H9 (cell line): ENCODE results near the gene GSTO1. TPM values are rescaled to one million over a fixed set of nuclear protein-coding genes. Genes with fewer than 3 reads are reported as not detected.

Source experiments
- DNase-seq: peaks from one replicate; pipeline ENCODE4 v3.0.0-alpha.2; 2017
- H2AFZ ChIP-seq: one replicate; pipeline ENCODE4 v1.6.1; 2013; ENCODE audit warnings: mild to moderate bottlenecking, low read length, control low read depth, moderate library complexity
- H2AK5ac ChIP-seq: 2 replicates; pipeline ENCODE4 v1.6.1; 2013; ENCODE audit warnings: low read length, control low read depth, mixed read lengths; ENCODE audit not compliant: insufficient read length
- H2BK120ac ChIP-seq: one replicate; pipeline ENCODE4 v1.6.1; 2013; ENCODE audit warnings: low read depth, mild to moderate bottlenecking, low read length, control low read depth, inconsistent platforms; ENCODE audit not compliant: poor library complexity, severe bottlenecking
- H2BK12ac ChIP-seq: 2 replicates; pipeline ENCODE4 v1.6.1; 2013; ENCODE audit warnings: low read length, control low read depth, mixed read lengths, low read depth; ENCODE audit not compliant: insufficient read length
- H2BK15ac ChIP-seq: 2 replicates; pipeline ENCODE4 v1.6.1; 2013; ENCODE audit warnings: low read depth, low read length, control low read depth
- H2BK20ac ChIP-seq: one replicate; pipeline ENCODE4 v1.6.1; 2013; ENCODE audit warnings: low read depth, mild to moderate bottlenecking, low read length, control low read depth, inconsistent platforms; ENCODE audit not compliant: poor library complexity, severe bottlenecking
- H2BK5ac ChIP-seq: 2 replicates; pipeline ENCODE4 v1.6.1; 2013; ENCODE audit warnings: low read length, control low read depth, mixed read lengths; ENCODE audit not compliant: insufficient read length
- H3K14ac ChIP-seq: 2 replicates; pipeline ENCODE4 v1.6.1; 2013; ENCODE audit warnings: low read length, control low read depth; ENCODE audit not compliant: insufficient read depth
- H3K18ac ChIP-seq: 2 replicates; pipeline ENCODE4 v1.6.1; 2013; ENCODE audit warnings: low read depth, mild to moderate bottlenecking, mixed read lengths, low read length, control low read depth; ENCODE audit not compliant: insufficient read length
- H3K23ac ChIP-seq: 2 replicates; pipeline ENCODE4 v1.6.1; 2013; ENCODE audit warnings: low read length, control low read depth, mixed read lengths, low read depth; ENCODE audit not compliant: insufficient read length
- H3K23me2 ChIP-seq: 2 replicates; pipeline ENCODE4 v1.6.1; 2013; ENCODE audit warnings: low read depth, mild to moderate bottlenecking, mixed read lengths, low read length, control low read depth; ENCODE audit not compliant: insufficient read length, poor library complexity, severe bottlenecking
- H3K27ac ChIP-seq: 2 replicates; pipeline ENCODE4 v1.5.1; 2013; ENCODE audit warnings: low read length, control low read depth, mixed read lengths, low read depth; ENCODE audit not compliant: insufficient read length
- H3K27me3 ChIP-seq: 2 replicates; pipeline ENCODE4 v1.6.1; 2013; ENCODE audit warnings: low read length, control low read depth, inconsistent platforms; ENCODE audit not compliant: insufficient read depth
- H3K4ac ChIP-seq: 2 replicates; pipeline ENCODE4 v1.6.1; 2013; ENCODE audit warnings: low read depth, mild to moderate bottlenecking, control low read depth, inconsistent platforms, low read length, moderate library complexity
- H3K4me1 ChIP-seq: 2 replicates; pipeline ENCODE4 v1.6.1; 2013; ENCODE audit warnings: low read length, control low read depth, inconsistent platforms; ENCODE audit not compliant: insufficient read depth
- H3K4me2 ChIP-seq: 2 replicates; pipeline ENCODE4 v1.6.1; 2013; ENCODE audit warnings: low read length, control low read depth, mixed read lengths; ENCODE audit not compliant: insufficient read length, insufficient read depth
- H3K56ac ChIP-seq: 2 replicates; pipeline ENCODE4 v1.6.1; 2013; ENCODE audit warnings: low read depth, mild to moderate bottlenecking, mixed read lengths, low read length, control low read depth; ENCODE audit not compliant: insufficient read length
- H3K79me1 ChIP-seq: 2 replicates; pipeline ENCODE4 v1.6.1; 2013; ENCODE audit warnings: low read depth, mild to moderate bottlenecking, moderate library complexity, low read length, control low read depth, inconsistent platforms; ENCODE audit not compliant: insufficient read depth, poor library complexity, severe bottlenecking
- H3K79me2 ChIP-seq: 2 replicates; pipeline ENCODE4 v1.6.1; 2013; ENCODE audit warnings: low read length, control low read depth, inconsistent platforms; ENCODE audit not compliant: insufficient read depth
- H3K9ac ChIP-seq: 2 replicates; pipeline ENCODE4 v1.6.1; 2013; ENCODE audit warnings: low read length, control low read depth, mixed read lengths; ENCODE audit not compliant: insufficient read length; ENCODE audit errors: extremely low read depth
- H3K9me3 ChIP-seq: one replicate; pipeline ENCODE4 v1.6.1; 2013; ENCODE audit warnings: low read depth, low read length, inconsistent platforms; ENCODE audit not compliant: control insufficient read depth
- H3T11ph ChIP-seq: one replicate; pipeline ENCODE4 v1.6.1; 2013; ENCODE audit warnings: mild to moderate bottlenecking, low read length, control low read depth, inconsistent platforms
- H4K20me1 ChIP-seq: one replicate; pipeline ENCODE4 v1.6.1; 2013; ENCODE audit not compliant: control insufficient read depth, insufficient read length, insufficient read depth
- H4K5ac ChIP-seq: 2 replicates; pipeline ENCODE4 v1.6.1; 2013; ENCODE audit warnings: low read depth, mild to moderate bottlenecking, mixed read lengths, low read length, control low read depth; ENCODE audit not compliant: insufficient read length
- H4K8ac ChIP-seq: replicated peaks from 2 replicates; pipeline ENCODE4 v1.6.1; 2013; ENCODE audit warnings: low read length, control low read depth, mixed read lengths, low read depth; ENCODE audit not compliant: insufficient read length
- H4K91ac ChIP-seq: 2 replicates; pipeline ENCODE4 v1.6.1; 2013; ENCODE audit warnings: low read depth, mild to moderate bottlenecking, moderate library complexity, mixed read lengths, low read length, control low read depth; ENCODE audit not compliant: insufficient read length
- H3K27ac Mint-ChIP-seq, 3 experiments: 2 replicates in 2 of 3; 3 replicates in 1 of 3; pipeline ENCODE4 v1.8.0; 2020 to 2021; ENCODE audit warnings: mixed read lengths in 3 of 3, mild to moderate bottlenecking in 1 of 3, moderate library complexity in 1 of 3
- H3K27me3 Mint-ChIP-seq: 2 replicates; pipeline ENCODE4 v1.8.0; 2021; ENCODE audit warnings: low read depth, mild to moderate bottlenecking, moderate library complexity, mixed read lengths
- H3K36me3 Mint-ChIP-seq, 3 experiments: 2 replicates in 2 of 3; 3 replicates in 1 of 3; pipeline ENCODE4 v1.8.0; 2020 to 2021; ENCODE audit warnings: low read depth in 3 of 3, mixed read lengths in 3 of 3; ENCODE audit not compliant: insufficient read depth in 1 of 3
- H3K4me1 Mint-ChIP-seq, 2 experiments: 2 replicates each; pipeline ENCODE4 v1.8.0; 2020; ENCODE audit warnings: mixed read lengths in 2 of 2
- H3K4me3 Mint-ChIP-seq, 2 experiments: 2 replicates in 1 of 2; 3 replicates in 1 of 2; pipeline ENCODE4 v1.8.0; 2020 to 2021; ENCODE audit warnings: mild to moderate bottlenecking in 2 of 2, mixed read lengths in 2 of 2, moderate library complexity in 1 of 2
- H3K9me3 Mint-ChIP-seq, 2 experiments: 2 replicates in 1 of 2; 3 replicates in 1 of 2; pipeline ENCODE4 v1.8.0; 2020; ENCODE audit warnings: mild to moderate bottlenecking in 2 of 2, mixed read lengths in 2 of 2, moderate library complexity in 1 of 2
- CTCF ChIP-seq: fragments of 200-600 bp; sonication (generic); conservative IDR thresholded peaks from 3 replicates; pipeline ENCODE4 v1.8.0; 2021; ENCODE audit warnings: antibody characterized with exemption, mild to moderate bottlenecking
- WGBS: extraction: QIAGEN DNeasy Blood & Tissue Kit; methylation state at CpG from one replicate; pipeline ENCODE4 v1.1.7; 2013; ENCODE audit warnings: missing lambda C conversion rate, low lambda C conversion rate, mixed read lengths; ENCODE audit not compliant: insufficient read length; ENCODE audit errors: extremely low coverage; 5-methylcytosine and 5-hydroxymethylcytosine counted together
- total RNA-seq: library from RNA; stranded (reverse); gene quantifications from 2 replicates; pipeline ENCODE4 v1.2.1, GENCODE V29; 2021

Gene GSTO1
- total RNA-seq, 1 experiment from 2014 or later, result 114 TPM

DNA sequence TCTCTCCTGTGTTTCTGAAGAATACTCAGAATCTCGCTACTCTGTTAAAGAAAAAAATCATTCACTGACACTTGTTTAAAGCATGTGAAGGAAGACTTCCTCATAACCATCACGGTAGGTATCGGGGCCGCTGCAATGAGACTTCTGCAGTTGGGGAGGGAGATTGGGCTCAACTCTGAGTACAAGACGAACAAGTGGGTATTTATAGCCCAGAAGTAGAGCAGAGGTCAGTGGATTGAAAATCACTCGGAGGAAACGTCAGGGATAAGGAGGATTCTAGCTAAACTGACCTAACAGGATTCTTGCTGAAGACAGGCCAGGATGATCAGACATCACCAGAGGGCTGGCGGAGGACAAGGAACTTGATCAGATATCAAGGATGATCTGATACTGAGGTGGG, 50.2 kb downstream of the GSTO1 start:
- Histone ChIP-seq H3K18ac (no peak overlapping the region), H3K4ac (no peak overlapping the region), H3K27me3 (no peaks in the 10 kb centered on the region), H2BK20ac (no peak overlapping the region), H3K27ac (no peak overlapping the region), H2BK120ac (no peak overlapping the region), H3K4me2 (no peak overlapping the region), H3K79me2 (no peaks in the 10 kb centered on the region), H3K14ac (no peak overlapping the region), H3T11ph (no peak overlapping the region), H4K20me1 (no peaks in the 10 kb centered on the region), H3K56ac (no peak overlapping the region), H3K9ac (no peak overlapping the region), H2BK15ac (no peak overlapping the region), H3K79me1 (no peaks in the 10 kb centered on the region), H4K5ac (no peak overlapping the region), H4K8ac (no peak overlapping the region), H3K23ac (no peak overlapping the region), H2BK5ac (no peak overlapping the region), H4K91ac (no peak overlapping the region), H3K9me3 (peaks cover 5% of the 10 kb centered on the region), H2AK5ac (no peak overlapping the region), H2BK12ac (no peak overlapping the region), H3K23me2 (no peaks in the 10 kb centered on the region), H2AFZ (no peak overlapping the region), H3K4me1 (no peaks in the 10 kb centered on the region)
- H3K27ac Mint-ChIP-seq, result no peak overlapping the region; a peak in 1 of 7 replicates
- H3K9me3 Mint-ChIP-seq, result peaks cover 27% of the 10 kb centered on the region in 2 experiments
- DNase-seq, result no peak
- no peak overlapping the region; a peak in 1 of 5 replicates for H3K4me3 Mint-ChIP-seq
- H3K4me1 Mint-ChIP-seq, result peaks cover 18 to 20% of the 10 kb centered on the region in 2 experiments
- peaks cover 18 to 24% (median 18%) of the 10 kb centered on the region in 3 experiments for H3K36me3 Mint-ChIP-seq
- WGBS, result no CpG with 5 or more reads among the region's 8 CpGs
- TF ChIP-seq CTCF, result no peak
- no peaks in the 10 kb centered on the region; the same call in none of the 2 replicates for H3K27me3 Mint-ChIP-seq
